Aorta (tissue), 5 donors: ENCODE data around the gene NEK1. TPM values are rescaled to one million over a fixed set of nuclear protein-coding genes. Genes with fewer than 3 reads are reported as not detected.
"Not testable (repeated sequence)": the region's sequence is repeated elsewhere in the genome, so short reads cannot be mapped to it uniquely, and the experiment has no call there.

Experiments
- ATAC-seq: fragments of 200-7000 bp; cut with Tn5 transposase; one replicate; pipeline ENCODE4 v1.9.1; 2022; ENCODE audit warnings: moderate library complexity; ENCODE audit not compliant: low FRiP score
- DNase-seq, 2 donors: peaks; one replicate each; pipeline ENCODE4 v3.0.0-alpha.2; 2020
- H3K27ac ChIP-seq, 2 donors: one replicate each; pipeline ENCODE4 v1.5.1; 2013; ENCODE audit warnings: low read length in 2 of 2, mild to moderate bottlenecking in 2 of 2, moderate library complexity in 2 of 2, control low read depth in 1 of 2, inconsistent platforms in 1 of 2, low read depth in 1 of 2
- H3K27me3 ChIP-seq, 2 donors: one replicate each; pipeline ENCODE4 v1.6.1; 2013; ENCODE audit warnings: control low read depth in 1 of 2, low read length in 1 of 2, mild to moderate bottlenecking in 1 of 2, moderate library complexity in 1 of 2; ENCODE audit not compliant: insufficient read depth in 2 of 2, control insufficient read depth in 1 of 2
- H3K36me3 ChIP-seq, 2 donors: one replicate each; pipeline ENCODE4 v1.6.1; 2013; ENCODE audit warnings: control low read depth in 1 of 2, low read length in 1 of 2, mild to moderate bottlenecking in 1 of 2; ENCODE audit not compliant: insufficient read depth in 2 of 2, control insufficient read depth in 1 of 2
- H3K4me1 ChIP-seq, 2 donors: one replicate each; pipeline ENCODE4 v1.6.1; 2013; ENCODE audit warnings: low read length in 2 of 2, control low read depth in 1 of 2, mild to moderate bottlenecking in 1 of 2, moderate library complexity in 1 of 2; ENCODE audit not compliant: insufficient read depth in 2 of 2, control insufficient read depth in 1 of 2
- H3K4me3 ChIP-seq, 2 donors: one replicate each; pipeline ENCODE4 v1.5.1; 2013; ENCODE audit warnings: low read length in 2 of 2, control low read depth in 1 of 2, mild to moderate bottlenecking in 1 of 2
- H3K9me3 ChIP-seq: one replicate; pipeline ENCODE4 v1.6.1; 2013; ENCODE audit warnings: mild to moderate bottlenecking, low read length; ENCODE audit not compliant: control insufficient read depth
- WGBS, 2 donors: extraction: QIAGEN DNeasy Blood & Tissue Kit; methylation state at CpG; one replicate each; pipeline ENCODE4 v1.1.7; 2013; 5-methylcytosine and 5-hydroxymethylcytosine counted together
- intact Hi-C, 2 donors: fragments of 100-400 bp; cut with DNase I; formaldehyde crosslinking; loops; one replicate each; pipeline versions ENCODE4 v1.14.2 to v1.15.0; 2022
- polyA plus RNA-seq, 2 donors: library from polyadenylated mRNA; stranded (reverse); fragments of 200-250 nt; gene quantifications; one replicate each; pipeline ENCODE4 v1.2.3, GENCODE V29; 2013
- total RNA-seq, 2 donors: library from RNA; stranded (reverse); fragmentation: NEBNext Ultra II Directional; extraction: Animal tissue kit (Norgen Biotek cat#: 25700); gene quantifications; one replicate each; pipeline ENCODE4 v1.2.1, GENCODE V29; 2021
- donor health status: healthy with polysubstance abuse.
- donor health status: Bipolar disorder and iron deficiency.
- donor health status: DM: no; HTN: no; CAD: no.
- donor health status: DM: no; HTN: no; CAD: no.
- donor health status: DM: yes; HTN: yes; CAD: no.

Gene NEK1
- total and polyA plus RNA-seq, 4 donors: 6.7 to 24.4 (median 13.5) TPM

GRCh38 chr4:169583563-169583962 lies 28.8 kb downstream of the NEK1 start:
- H3K9me3 ChIP-seq: no peaks in the 10 kb centered on the region
- no peak for ATAC-seq

GRCh38 chr4:169582706-169583105 lies 29.7 kb downstream of the NEK1 start:
- intact Hi-C loops: no loop called here
- peaks cover 0 to 2% of the 10 kb centered on the region in 2 donors for H3K36me3 ChIP-seq

More at GRCh38 chr4:169583563-169583962, 28.8 kb downstream of the NEK1 start:
- Histone ChIP-seq H3K36me3 (peaks cover 0 to 2% of the 10 kb centered on the region in 2 donors), H3K4me1 (no peaks in the 10 kb centered on the region), H3K4me3 (no peak overlapping the region), H3K27ac (no peak overlapping the region), H3K27me3 (no peaks in the 10 kb centered on the region)
- WGBS, 2 donors: 30 to 40% methylated on average over 2 of the region's 2 CpGs
- intact Hi-C loops: no loop called here
- DNase-seq: no peak

GRCh38 chr4:169582203-169582602 lies 30.2 kb downstream of the NEK1 start:
- no peak for DNase-seq
- no peak overlapping the region for H3K27ac ChIP-seq
- intact Hi-C loops: no loop called here
- H3K36me3 ChIP-seq: peaks cover 0 to 2% of the 10 kb centered on the region in 2 donors
- H3K4me1 ChIP-seq: no peaks in the 10 kb centered on the region
- no peaks in the 10 kb centered on the region for H3K9me3 ChIP-seq
- no peaks in the 10 kb centered on the region for H3K27me3 ChIP-seq
- ATAC-seq: no peak
- 65 to 72% methylated on average over 2 of the region's 2 CpGs for WGBS, 2 donors
- H3K4me3 ChIP-seq: no peak overlapping the region

More at GRCh38 chr4:169582706-169583105, 29.7 kb downstream of the NEK1 start:
- no peak for DNase-seq
- no peaks in the 10 kb centered on the region for H3K9me3 ChIP-seq
- ATAC-seq: no peak
- H3K4me1 ChIP-seq: no peaks in the 10 kb centered on the region
- no peaks in the 10 kb centered on the region for H3K27me3 ChIP-seq
- 95 to 98% methylated on average over 3 of the region's 3 CpGs for WGBS, 2 donors
- H3K4me3 ChIP-seq: no peak overlapping the region
- no peak overlapping the region for H3K27ac ChIP-seq

- 100% methylated on average over 1 of the region's 1 CpG for WGBS, 2 donors
- Histone ChIP-seq H3K4me3 (no peak overlapping the region), H3K9me3 (no peaks in the 10 kb centered on the region), H3K4me1 (no peaks in the 10 kb centered on the region), H3K36me3 (peaks cover 4 to 6% of the 10 kb centered on the region in 2 donors), H3K27me3 (no peaks in the 10 kb centered on the region), H3K27ac (no peak overlapping the region)
- ATAC-seq: no peak
- intact Hi-C loops: no loop called here
- no peak for DNase-seq
Observed at GRCh38 chr4:169573889-169574288, 38.5 kb downstream of the NEK1 start.

GRCh38 chr4:169571435-169571834 lies 40.9 kb downstream of the NEK1 start:
- Histone ChIP-seq H3K9me3 (no peaks in the 10 kb centered on the region), H3K27me3 (no peaks in the 10 kb centered on the region), H3K4me1 (no peaks in the 10 kb centered on the region), H3K27ac (no peak overlapping the region), H3K36me3 (peaks cover 4 to 6% of the 10 kb centered on the region in 2 donors), H3K4me3 (no peak overlapping the region)
- DNase-seq: no peak
- no peak for ATAC-seq
- intact Hi-C loops: no loop called here
- WGBS, 2 donors: 91 to 97% methylated on average over 4 of the region's 4 CpGs

GRCh38 chr4:169571012-169571411 lies 41.4 kb downstream of the NEK1 start:
- H3K4me1 ChIP-seq, H3K27me3 ChIP-seq, ATAC-seq, H3K36me3 ChIP-seq, H3K4me3 ChIP-seq, intact Hi-C loops, DNase-seq, H3K9me3 ChIP-seq, H3K27ac ChIP-seq: not testable (repeated sequence)
- 96 to 100% methylated on average over 1 of the region's 3 CpGs for WGBS, 2 donors

- H3K27me3 ChIP-seq, H3K27ac ChIP-seq, H3K4me3 ChIP-seq, intact Hi-C loops, ATAC-seq, H3K9me3 ChIP-seq, DNase-seq, H3K36me3 ChIP-seq, H3K4me1 ChIP-seq: not testable (repeated sequence)
- 94 to 96% methylated on average over 10 to 26 of the region's 26 CpGs for WGBS, 2 donors
Observed at GRCh38 chr4:169570266-169570665, 42.1 kb downstream of the NEK1 start.

- WGBS, 2 donors: 90 to 92% methylated on average over 1 of the region's 3 CpGs
- H3K27me3 ChIP-seq, DNase-seq, intact Hi-C loops, H3K9me3 ChIP-seq, H3K4me1 ChIP-seq, ATAC-seq, H3K36me3 ChIP-seq, H3K27ac ChIP-seq, H3K4me3 ChIP-seq: not testable (repeated sequence)
Observed at GRCh38 chr4:169569188-169569587, 43.2 kb downstream of the NEK1 start.

GRCh38 chr4:169567916-169568315 lies 44.5 kb downstream of the NEK1 start:
- DNase-seq (no peak), ATAC-seq (no peak)
- no peaks in the 10 kb centered on the region for H3K9me3 ChIP-seq
- H3K27me3 ChIP-seq: no peaks in the 10 kb centered on the region
- 44 to 57% methylated on average over 4 of the region's 4 CpGs for WGBS, 2 donors
- H3K36me3 ChIP-seq: no peaks in the 10 kb centered on the region
- no peaks in the 10 kb centered on the region for H3K4me1 ChIP-seq
- no peak overlapping the region for H3K4me3 ChIP-seq
- no peak overlapping the region for H3K27ac ChIP-seq
- intact Hi-C loops: no loop called here
